ENCODE results near the gene NOTUM. TPM values are rescaled to one million over a fixed set of nuclear protein-coding genes. Genes with fewer than 3 reads are reported as not detected.
A peak's percentile ranks its signal among the peaks of the same experiment; 100 is the strongest.

NOTUM gene
- total RNA-seq, 4 donors from 2014 or later = 0.40 TPM; not detected in 3

DNA sequence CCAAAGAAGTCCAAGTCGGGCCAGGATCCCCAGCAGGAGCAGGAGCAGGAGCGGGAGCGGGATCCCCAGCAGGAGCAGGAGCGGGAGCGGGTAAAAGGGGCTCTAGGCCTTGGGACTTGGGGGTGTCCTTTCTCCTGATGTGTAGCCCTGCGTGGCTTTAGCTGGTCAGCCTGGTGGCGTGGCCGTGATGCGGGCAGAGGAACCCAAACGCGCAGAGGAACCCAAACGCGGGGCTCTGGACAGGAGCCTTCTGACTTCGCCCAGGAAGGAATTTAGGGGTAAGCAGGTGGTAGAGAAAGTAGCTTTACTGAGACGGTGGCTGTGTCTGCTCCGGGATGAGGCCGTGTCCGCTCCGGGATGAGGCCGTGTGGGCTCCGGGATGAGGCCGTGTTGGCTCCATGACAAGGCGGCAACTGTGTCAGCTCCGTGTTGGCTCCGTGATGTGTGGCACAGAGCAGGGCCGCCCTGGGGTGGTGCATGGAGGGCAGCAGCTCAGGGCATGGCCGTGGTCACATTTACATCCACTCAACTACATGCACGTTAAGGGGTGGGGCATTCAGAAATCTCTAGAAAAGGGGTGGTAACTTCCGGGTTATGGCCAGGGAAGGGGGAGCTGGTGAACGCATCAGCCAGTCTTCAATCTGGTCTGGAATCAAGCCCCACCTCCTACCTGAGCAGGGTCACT is 35.9 kb upstream of the NOTUM start:
- H3K36me3 ChIP-seq = no peaks in the 10 kb centered on the region
- TF ChIP-seq POLR2A (IDR thresholded peaks at IDR 0.05) = no peak
- no peak for DNase-seq
- H3K27me3 ChIP-seq = no peaks in the 10 kb centered on the region
- H3K9me3 ChIP-seq = no peaks in the 10 kb centered on the region
- H3K27ac ChIP-seq = no peak overlapping the region
- intact Hi-C loops (cut with DNase I) = no loop called here
- no peak overlapping the region for H3K4me3 ChIP-seq (replicated peaks in 1 of 3)
- H3K4me1 ChIP-seq = peaks cover 36 to 61% of the 10 kb centered on the region in 2 donors
- 93 to 97% methylated on average over 29 to 30 of the region's 30 CpGs for WGBS, 2 donors

DNA sequence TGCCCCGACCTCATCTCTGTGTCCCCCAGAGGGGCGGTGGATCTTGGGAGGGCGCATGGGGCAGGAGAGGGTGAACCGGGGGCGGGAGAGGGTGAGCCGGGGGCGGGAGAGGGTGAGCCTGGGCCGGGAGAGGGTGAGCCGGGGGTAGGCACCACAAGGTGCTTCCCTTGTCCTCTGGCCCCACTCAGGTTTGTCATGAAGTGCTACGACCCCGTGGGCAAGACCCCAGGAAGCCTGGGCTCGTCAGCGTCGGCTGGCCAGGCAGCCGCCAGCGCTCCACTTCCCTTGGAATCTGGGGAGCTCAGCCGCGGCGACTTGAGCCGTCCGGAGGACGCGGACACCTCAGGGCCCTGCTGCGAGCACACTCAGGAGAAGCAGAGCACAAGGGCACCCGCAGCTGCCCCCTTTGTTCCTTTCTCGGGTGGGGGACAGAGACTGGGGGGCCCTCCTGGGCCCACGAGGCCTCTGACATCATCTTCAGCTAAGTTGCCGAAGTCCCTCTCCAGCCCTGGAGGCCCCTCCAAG is 35.3 kb upstream of the NOTUM start:
- Histone ChIP-seq H3K36me3 (no peaks in the 10 kb centered on the region), H3K27me3 (no peaks in the 10 kb centered on the region), H3K4me1 (peaks cover 42 to 67% of the 10 kb centered on the region in 2 donors), H3K9me3 (no peaks in the 10 kb centered on the region), H3K27ac (no peak overlapping the region), H3K4me3 (replicated peaks in 1 of 3) (no peak overlapping the region)
- 92 to 97% methylated on average over 13 to 25 of the region's 28 CpGs for WGBS, 2 donors
- TF ChIP-seq, protein P1, sequence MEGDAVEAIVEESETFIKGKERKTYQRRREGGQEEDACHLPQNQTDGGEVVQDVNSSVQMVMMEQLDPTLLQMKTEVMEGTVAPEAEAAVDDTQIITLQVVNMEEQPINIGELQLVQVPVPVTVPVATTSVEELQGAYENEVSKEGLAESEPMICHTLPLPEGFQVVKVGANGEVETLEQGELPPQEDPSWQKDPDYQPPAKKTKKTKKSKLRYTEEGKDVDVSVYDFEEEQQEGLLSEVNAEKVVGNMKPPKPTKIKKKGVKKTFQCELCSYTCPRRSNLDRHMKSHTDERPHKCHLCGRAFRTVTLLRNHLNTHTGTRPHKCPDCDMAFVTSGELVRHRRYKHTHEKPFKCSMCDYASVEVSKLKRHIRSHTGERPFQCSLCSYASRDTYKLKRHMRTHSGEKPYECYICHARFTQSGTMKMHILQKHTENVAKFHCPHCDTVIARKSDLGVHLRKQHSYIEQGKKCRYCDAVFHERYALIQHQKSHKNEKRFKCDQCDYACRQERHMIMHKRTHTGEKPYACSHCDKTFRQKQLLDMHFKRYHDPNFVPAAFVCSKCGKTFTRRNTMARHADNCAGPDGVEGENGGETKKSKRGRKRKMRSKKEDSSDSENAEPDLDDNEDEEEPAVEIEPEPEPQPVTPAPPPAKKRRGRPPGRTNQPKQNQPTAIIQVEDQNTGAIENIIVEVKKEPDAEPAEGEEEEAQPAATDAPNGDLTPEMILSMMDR (IDR thresholded peaks at IDR 0.05) = no peak
- TF ChIP-seq POLR2A (IDR thresholded peaks at IDR 0.05) = no peak
- intact Hi-C loops (cut with DNase I) = no loop called here
- DNase-seq = no peak

DNA sequence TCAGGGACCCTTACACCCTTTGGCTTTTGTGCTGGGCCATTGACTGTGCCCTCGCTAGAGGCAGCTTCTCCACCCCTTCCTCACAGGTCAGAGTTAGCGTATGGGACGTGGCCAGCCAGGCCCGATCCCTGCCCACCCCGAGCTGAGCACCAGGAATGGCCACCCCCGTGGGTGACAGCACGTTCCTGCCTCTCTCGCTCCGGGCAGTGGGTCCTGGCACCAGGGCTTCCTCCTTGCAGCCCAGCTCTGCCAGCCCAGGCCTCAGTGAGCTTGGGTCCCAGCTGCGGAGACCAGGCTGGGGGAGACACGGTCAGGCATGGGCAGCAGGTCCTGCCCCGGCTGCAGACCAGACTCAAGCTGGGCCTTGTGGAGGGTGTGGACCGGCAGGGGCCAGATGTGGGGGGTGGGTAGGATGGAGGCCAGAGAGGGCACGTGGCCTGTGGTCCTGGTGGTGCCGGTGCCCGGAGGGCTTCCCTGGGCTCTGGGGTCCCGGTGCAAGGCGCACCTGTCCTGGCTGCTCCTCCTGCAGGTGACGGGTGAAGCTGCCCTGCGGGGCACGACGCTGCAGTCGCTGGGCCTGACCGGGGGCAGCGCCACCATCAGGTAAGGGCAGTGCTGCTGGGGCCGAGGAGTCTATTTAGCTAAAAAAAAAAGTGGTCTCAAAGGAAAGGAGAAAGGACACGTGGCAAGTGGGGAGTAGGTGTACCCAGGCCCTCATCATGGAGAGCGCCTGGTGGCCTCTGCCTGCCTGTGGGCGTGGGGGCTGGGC is 34.7 kb upstream of the NOTUM start:
- intact Hi-C loops (cut with DNase I) = no loop called here
- Histone ChIP-seq H3K4me1 (peaks cover 46 to 72% of the 10 kb centered on the region in 2 donors), H3K9me3 (no peaks in the 10 kb centered on the region), H3K27me3 (no peaks in the 10 kb centered on the region), H3K36me3 (no peaks in the 10 kb centered on the region), H3K4me3 (replicated peaks in 1 of 3) (no peak overlapping the region), H3K27ac (peak overlapping the region in 2 of 3 donors; percentile 15 to 58)
- TF ChIP-seq POLR2A (IDR thresholded peaks at IDR 0.05) = no peak
- TF ChIP-seq, protein P1 (IDR thresholded peaks at IDR 0.05) = no peak
- WGBS, 2 donors = 94 to 95% methylated on average over 21 to 29 of the region's 29 CpGs
- no peak for DNase-seq

GRCh38 chr17:81994593-81995462 is 33.8 kb upstream of the NOTUM start:
- Histone ChIP-seq H3K4me3 (replicated peaks in 1 of 3) (no peak overlapping the region), H3K27ac (peak overlapping the region in 2 of 3 donors; percentile 15 to 58), H3K36me3 (no peaks in the 10 kb centered on the region), H3K27me3 (no peaks in the 10 kb centered on the region), H3K4me1 (peaks cover 46 to 70% of the 10 kb centered on the region in 2 donors), H3K9me3 (no peaks in the 10 kb centered on the region)
- no peak for TF ChIP-seq POLR2A (IDR thresholded peaks at IDR 0.05)
- TF ChIP-seq, protein P1 (IDR thresholded peaks at IDR 0.05) = no peak
- intact Hi-C loops (cut with DNase I) = no loop called here
- 35 to 57% methylated on average over 23 to 35 of the region's 39 CpGs for WGBS, 2 donors
- DNase-seq = peak; percentile 80 to 82

Data from thyroid gland (tissue), 4 donors.